CD4-positive, CD25-positive, alpha-beta regulatory T cell (primary cell): ENCODE data around the gene NPAS2. TPM values are rescaled to one million over a fixed set of nuclear protein-coding genes. Genes with fewer than 3 reads are reported as not detected.

Experiments used
- ATAC-seq, 2 donors: fragments of 150-1000 bp; cut with Tn5 transposase; one replicate each; pipeline ENCODE4 v1.10.0; 2021; ENCODE audit warnings: low read depth in 2 of 2, moderate number of reproducible peaks in 2 of 2, moderate library complexity in 1 of 2
- DNase-seq, 3 donors: peaks; one replicate each; pipeline versions ENCODE4 v3.0.0 to v3.0.0-alpha.2; 2012 to 2022; ENCODE audit warnings: mixed read lengths in 1 of 3
- H3K27ac ChIP-seq: one replicate; pipeline ENCODE4 v1.7.0; 2013; ENCODE audit warnings: mild to moderate bottlenecking, low read length; ENCODE audit not compliant: insufficient read depth, poor library complexity, severe bottlenecking
- H3K27me3 ChIP-seq: one replicate; pipeline ENCODE4 v1.7.0; 2013; ENCODE audit warnings: low read length; ENCODE audit not compliant: control insufficient read depth, insufficient read depth
- H3K36me3 ChIP-seq: one replicate; pipeline ENCODE4 v1.7.0; 2013; ENCODE audit warnings: mild to moderate bottlenecking, low read length, moderate library complexity; ENCODE audit not compliant: control insufficient read depth, insufficient read depth
- H3K4me1 ChIP-seq: 2 replicates; pipeline ENCODE4 v1.7.0; 2013; ENCODE audit warnings: mild to moderate bottlenecking, low read length; ENCODE audit not compliant: insufficient read depth, control insufficient read depth, poor library complexity, severe bottlenecking
- H3K4me3 ChIP-seq: one replicate; pipeline ENCODE4 v1.7.0; 2013; ENCODE audit warnings: low read depth, mild to moderate bottlenecking, low read length, moderate library complexity
- H3K9me3 ChIP-seq, 2 experiments: 1 replicate in 1 of 2; 2 replicates in 1 of 2; pipeline ENCODE4 v1.7.0; 2013; ENCODE audit warnings: low read length in 2 of 2, mild to moderate bottlenecking in 1 of 2, moderate library complexity in 1 of 2; ENCODE audit not compliant: control insufficient read depth in 2 of 2
- H3K27ac Mint-ChIP-seq, 3 donors: one replicate each; pipeline ENCODE4 v1.8.0; 2020 to 2022; ENCODE audit warnings: mild to moderate bottlenecking in 3 of 3, mixed read lengths in 3 of 3, moderate library complexity in 2 of 3
- H3K27me3 Mint-ChIP-seq: one replicate; pipeline ENCODE4 v1.8.0; 2022; ENCODE audit warnings: mild to moderate bottlenecking, mixed read lengths
- H3K36me3 Mint-ChIP-seq: one replicate; pipeline ENCODE4 v1.8.0; 2020; ENCODE audit warnings: mixed read lengths
- H3K4me1 Mint-ChIP-seq, 4 donors: one replicate each; pipeline ENCODE4 v1.8.0; 2020 to 2022; ENCODE audit warnings: mixed read lengths in 4 of 4, mild to moderate bottlenecking in 1 of 4
- H3K4me3 Mint-ChIP-seq, 4 donors: one replicate each; pipeline ENCODE4 v1.8.0; 2020 to 2022; ENCODE audit warnings: mild to moderate bottlenecking in 4 of 4, mixed read lengths in 4 of 4, moderate library complexity in 3 of 4
- H3K9me3 Mint-ChIP-seq, 7 donors: one replicate each; pipeline ENCODE4 v1.8.0; 2020 to 2022; ENCODE audit warnings: mixed read lengths in 7 of 7, mild to moderate bottlenecking in 3 of 7, moderate library complexity in 2 of 7
- polyA plus RNA-seq, 4 donors: library from polyadenylated mRNA; unstranded; fragments of 300-500 nt; fragmentation: Illumina TruSeq; gene quantifications; one replicate each; pipeline ENCODE4 v1.2.3, GENCODE V29; 2021
- total RNA-seq: library from RNA; stranded (reverse); gene quantifications from one replicate; pipeline ENCODE4 v1.2.3, GENCODE V29; 2022

NPAS2 gene
- total and polyA plus RNA-seq, 5 donors from 2014 or later: 0.22 to 0.72 (median 0.54) TPM; not detected in 1

DNA sequence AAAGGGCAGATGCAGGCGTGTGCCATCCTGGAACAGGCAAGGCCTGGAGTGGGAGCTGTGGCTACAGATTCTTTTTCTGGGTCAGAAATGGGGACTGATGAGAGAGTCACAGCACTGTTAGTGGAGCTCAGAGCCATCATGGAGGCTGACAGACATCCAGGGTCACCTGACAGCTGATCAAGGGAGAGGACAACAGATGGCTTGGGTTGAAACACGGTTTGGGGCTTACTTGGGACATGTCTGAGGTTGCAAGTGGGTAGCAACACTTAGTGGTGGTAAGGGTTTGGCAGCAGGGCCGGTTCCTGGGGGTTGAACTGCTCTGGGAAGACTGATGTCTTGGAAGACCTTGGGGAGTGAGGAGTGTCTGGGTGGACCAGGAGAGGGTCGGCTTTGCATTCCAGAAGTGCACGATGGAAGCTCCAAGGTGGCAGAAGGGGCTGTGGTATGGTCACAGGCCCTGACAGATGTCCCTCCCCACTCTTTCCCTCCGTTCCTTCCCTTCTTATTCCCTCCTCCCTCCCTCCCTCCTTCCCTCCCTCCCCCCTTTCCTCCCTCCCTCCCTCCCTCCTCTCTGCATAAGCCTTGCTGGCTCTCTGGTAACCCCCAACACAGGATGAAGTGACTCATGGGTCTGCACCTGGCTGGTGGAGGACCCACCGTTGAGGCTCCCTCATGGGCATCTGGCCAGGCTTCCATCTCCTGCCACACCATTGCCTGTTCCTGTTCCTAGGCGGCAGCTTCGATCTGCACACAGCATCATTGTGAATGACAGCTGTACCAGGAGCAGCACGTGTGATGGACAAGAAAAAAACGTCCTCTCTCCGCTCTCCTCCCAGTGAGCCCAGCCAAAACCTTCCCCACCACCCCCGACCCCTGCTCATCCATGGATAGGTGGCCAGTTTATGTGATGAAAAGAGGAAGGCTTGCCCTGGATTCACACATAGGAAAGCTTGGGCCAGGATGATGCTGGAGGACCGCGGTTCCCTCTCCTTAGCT lies 118.4 kb downstream of the NPAS2 start:
- Mint-ChIP-seq H3K27me3 (peaks cover 7% of the 10 kb centered on the region), H3K4me3 (no peak overlapping the region), H3K9me3 (peaks cover 0 to 3% (median 0%) of the 10 kb centered on the region in 7 donors), H3K4me1 (peaks cover 0 to 27% (median 19%) of the 10 kb centered on the region in 4 donors), H3K27ac (peak overlapping the region in 1 of 3 donors; percentile 65), H3K36me3 (no peaks in the 10 kb centered on the region)
- H3K4me3 ChIP-seq: no peak overlapping the region
- peaks cover 11% of the 10 kb centered on the region for H3K4me1 ChIP-seq
- no peaks in the 10 kb centered on the region for H3K36me3 ChIP-seq
- H3K27ac ChIP-seq: no peak overlapping the region
- ATAC-seq (no peak), DNase-seq (no peak)
- H3K9me3 ChIP-seq: no peaks in the 10 kb centered on the region
- no peaks in the 10 kb centered on the region for H3K27me3 ChIP-seq

DNA sequence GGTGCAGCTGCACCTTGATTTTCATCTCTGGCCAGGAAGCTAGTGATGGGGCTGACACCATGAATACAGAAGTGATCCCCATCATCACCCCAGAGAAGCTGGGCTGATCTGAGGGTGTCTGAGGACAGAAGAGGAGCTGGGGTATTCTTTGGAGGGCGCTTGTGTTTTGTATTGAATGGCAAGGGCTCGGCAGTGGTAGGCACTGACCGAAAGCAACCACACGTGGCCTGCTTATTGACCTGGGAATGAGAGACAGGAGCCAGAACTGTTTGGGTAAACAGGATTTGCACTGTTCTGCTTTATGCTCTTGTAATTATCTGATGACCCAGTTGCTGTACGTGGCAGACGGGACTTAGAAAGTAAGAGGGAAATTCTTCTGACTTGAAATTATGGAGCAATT lies 119.5 kb downstream of the NPAS2 start:
- Mint-ChIP-seq H3K4me1 (peaks cover 4 to 27% (median 19%) of the 10 kb centered on the region in 4 donors), H3K27me3 (peaks cover 4% of the 10 kb centered on the region), H3K4me3 (no peak overlapping the region), H3K36me3 (no peaks in the 10 kb centered on the region), H3K9me3 (peaks cover 0 to 3% (median 0%) of the 10 kb centered on the region in 7 donors), H3K27ac (peak overlapping the region in 1 of 3 donors; percentile 18)
- no peaks in the 10 kb centered on the region for H3K36me3 ChIP-seq
- DNase-seq (no peak), ATAC-seq (no peak)
- H3K4me3 ChIP-seq: no peak overlapping the region
- H3K27me3 ChIP-seq: no peaks in the 10 kb centered on the region
- peaks cover 11% of the 10 kb centered on the region for H3K4me1 ChIP-seq
- no peaks in the 10 kb centered on the region for H3K9me3 ChIP-seq
- H3K27ac ChIP-seq: no peak overlapping the region

GRCh38 chr2:100940240-100940639 lies 120.3 kb downstream of the NPAS2 start:
- Mint-ChIP-seq H3K27ac (peak overlapping the region; percentile 85 to 91 (median 85)), H3K9me3 (peaks cover 0 to 3% (median 0%) of the 10 kb centered on the region in 7 donors), H3K4me1 (peaks cover 4 to 27% (median 19%) of the 10 kb centered on the region in 4 donors), H3K4me3 (peak overlapping the region in 3 of 4 donors; percentile 23 to 85 (median 26)), H3K36me3 (no peaks in the 10 kb centered on the region), H3K27me3 (no peaks in the 10 kb centered on the region)
- H3K4me1 ChIP-seq: peaks cover 11% of the 10 kb centered on the region
- ATAC-seq (no peak), DNase-seq (no peak)
- H3K9me3 ChIP-seq: no peaks in the 10 kb centered on the region
- no peaks in the 10 kb centered on the region for H3K27me3 ChIP-seq
- H3K4me3 ChIP-seq: no peak overlapping the region
- H3K36me3 ChIP-seq: no peaks in the 10 kb centered on the region
- no peak overlapping the region for H3K27ac ChIP-seq

GRCh38 chr2:100940766-100941645 lies 121.1 kb downstream of the NPAS2 start:
- H3K27ac ChIP-seq: no peak overlapping the region
- peak in 1 of 3 donors; percentile 38 for DNase-seq
- Mint-ChIP-seq H3K27me3 (no peaks in the 10 kb centered on the region), H3K4me3 (peak overlapping the region; percentile 26 to 85 (median 52)), H3K9me3 (peaks cover 0 to 5% (median 0%) of the 10 kb centered on the region in 7 donors), H3K27ac (peak overlapping the region; percentile 3 to 91 (median 85)), H3K36me3 (no peaks in the 10 kb centered on the region), H3K4me1 (peaks cover 4 to 27% (median 19%) of the 10 kb centered on the region in 4 donors)
- H3K36me3 ChIP-seq: no peaks in the 10 kb centered on the region
- peaks cover 11% of the 10 kb centered on the region for H3K4me1 ChIP-seq
- H3K4me3 ChIP-seq: peak overlapping the region; percentile 63
- no peaks in the 10 kb centered on the region for H3K9me3 ChIP-seq
- ATAC-seq: no peak
- no peaks in the 10 kb centered on the region for H3K27me3 ChIP-seq

DNA sequence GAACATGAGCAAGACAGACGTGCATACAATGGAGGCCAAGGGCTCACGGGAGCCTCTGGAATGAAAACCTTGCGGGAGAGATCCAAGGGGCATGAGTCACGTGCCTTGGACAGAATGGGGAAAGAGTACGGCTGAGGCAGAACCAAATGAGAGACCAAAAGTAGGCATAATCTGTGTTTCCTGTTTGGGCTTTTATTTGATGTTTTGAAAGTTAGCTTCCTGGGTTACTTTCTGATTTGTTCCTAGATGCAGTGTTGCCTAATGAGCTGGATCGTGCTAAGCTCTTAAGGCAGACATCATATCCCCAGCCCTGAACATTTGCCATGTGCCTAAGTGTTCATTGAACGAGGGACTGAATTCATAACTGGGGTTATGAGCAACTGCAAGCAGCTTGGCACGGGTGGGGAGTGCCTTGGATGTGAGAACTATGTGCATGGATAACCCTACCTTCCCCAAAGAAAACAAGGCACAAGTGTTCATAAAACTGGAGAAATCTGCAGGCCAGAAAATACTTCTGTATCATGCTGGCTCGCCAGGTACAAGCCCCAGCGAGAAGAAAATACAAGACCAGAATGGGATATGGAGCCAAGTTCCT lies 121.8 kb downstream of the NPAS2 start:
- H3K27ac ChIP-seq: no peak overlapping the region
- peaks cover 0 to 5% (median 0%) of the 10 kb centered on the region in 7 donors for H3K9me3 Mint-ChIP-seq
- H3K27me3 ChIP-seq: no peaks in the 10 kb centered on the region
- peak overlapping the region; percentile 57 to 91 (median 85) for H3K27ac Mint-ChIP-seq
- ATAC-seq: peak in 1 of 2 donors; percentile 52
- H3K27me3 Mint-ChIP-seq: no peaks in the 10 kb centered on the region
- peaks cover 4 to 32% (median 19%) of the 10 kb centered on the region in 4 donors for H3K4me1 Mint-ChIP-seq
- DNase-seq: peak in 1 of 3 donors; percentile 44
- no peaks in the 10 kb centered on the region for H3K36me3 ChIP-seq
- H3K9me3 ChIP-seq: no peaks in the 10 kb centered on the region
- H3K4me3 ChIP-seq: peak overlapping the region; percentile 63
- peak overlapping the region; percentile 13 to 85 (median 52) for H3K4me3 Mint-ChIP-seq
- no peaks in the 10 kb centered on the region for H3K36me3 Mint-ChIP-seq
- H3K4me1 ChIP-seq: peaks cover 11% of the 10 kb centered on the region

- Histone ChIP-seq H3K36me3 (no peaks in the 10 kb centered on the region), H3K27me3 (no peaks in the 10 kb centered on the region), H3K4me3 (no peak overlapping the region), H3K4me1 (peaks cover 11% of the 10 kb centered on the region), H3K9me3 (no peaks in the 10 kb centered on the region), H3K27ac (no peak overlapping the region)
- Mint-ChIP-seq H3K4me3 (no peak overlapping the region), H3K4me1 (peaks cover 4 to 33% (median 16%) of the 10 kb centered on the region in 4 donors), H3K9me3 (peaks cover 0 to 5% (median 0%) of the 10 kb centered on the region in 7 donors), H3K36me3 (no peaks in the 10 kb centered on the region), H3K27ac (peak overlapping the region in 1 of 3 donors; percentile 76), H3K27me3 (peaks cover 6% of the 10 kb centered on the region)
- ATAC-seq (no peak), DNase-seq (no peak)
Observed at GRCh38 chr2:100944617-100945432, 124.9 kb downstream of the NPAS2 start.
